SK-N-SH (cell line): ENCODE measurements around the gene SARDH. TPM values are rescaled to one million over a fixed set of nuclear protein-coding genes. Genes with fewer than 3 reads are reported as not detected.
A peak's percentile ranks its signal among the peaks of the same experiment; 100 is the strongest.

Source experiments
- CTCF ChIA-PET: fragments of 300-600, 350-600 bp; formaldehyde crosslinking; extraction: SDS; loops from one replicate; lab custom pipeline; 2021; lab: Yijun Ruan, JAX
- POLR2A ChIA-PET: fragments of 350-600 bp; sonication (Branson Sonifier 250); formaldehyde crosslinking; extraction: SDS; loops from one replicate; lab custom pipeline; 2020; ENCODE audit warnings: antibody characterized with exemption, inconsistent platforms; lab: Yijun Ruan, JAX
- DNase-seq: peaks from one replicate; pipeline ENCODE4 v3.0.0; 2012
- H2AFZ ChIP-seq: fragments of 200-600 bp; sonication (generic); 2 replicates; pipeline ENCODE4 v1.8.1; 2016; ENCODE audit warnings: antibody characterized with exemption, mild to moderate bottlenecking, low read depth
- H3F3A ChIP-seq: fragments of 200-600 bp; sonication (generic); replicated peaks from 2 replicates; pipeline ENCODE3; 2016; ENCODE audit warnings: antibody characterized with exemption, mild to moderate bottlenecking; ENCODE audit not compliant: insufficient read depth
- H3K27ac ChIP-seq, 2 experiments: fragments of 200-500 bp in 1 of 2; fragments of 200-600 bp in 1 of 2; sonication (Bioruptor generic) in 1 of 2; sonication (generic), shearing (Covaris generic) in 1 of 2; 2 replicates each; pipeline versions ENCODE4 v1.5.1 to v1.6.1; 2014 to 2016; ENCODE audit warnings: low read depth in 2 of 2, inconsistent platforms in 1 of 2, low read length in 1 of 2, mild to moderate bottlenecking in 1 of 2, mixed read lengths in 1 of 2
- H3K27me3 ChIP-seq: fragments of 200-600 bp; sonication (generic), shearing (Covaris generic); 2 replicates; pipeline ENCODE4 v1.6.1; 2016; ENCODE audit warnings: mixed run types; ENCODE audit not compliant: insufficient read depth
- H3K36me3 ChIP-seq, 2 experiments: fragments of 200-500 bp in 1 of 2; fragments of 200-600 bp in 1 of 2; sonication (Bioruptor generic) in 1 of 2; sonication (generic) in 1 of 2; replicated peaks in 1 of 2; 2 replicates each; pipeline versions ENCODE3 to v1.5.1; 2014 to 2016; ENCODE audit warnings: low read length in 1 of 2, mild to moderate bottlenecking in 1 of 2; ENCODE audit not compliant: insufficient read depth in 2 of 2, control insufficient read depth in 1 of 2
- H3K4me1 ChIP-seq, 2 experiments: fragments of 200-500 bp in 1 of 2; fragments of 200-600 bp in 1 of 2; sonication (Bioruptor generic) in 1 of 2; sonication (generic), shearing (Covaris generic) in 1 of 2; 2 replicates each; pipeline versions ENCODE4 v1.5.1 to v1.6.1; 2014 to 2016; ENCODE audit warnings: low read depth in 1 of 2, low read length in 1 of 2, mixed run types in 1 of 2; ENCODE audit not compliant: insufficient read depth in 2 of 2, control insufficient read depth in 1 of 2
- H3K4me2 ChIP-seq: fragments of 200-600 bp; sonication (generic), shearing (Covaris generic); 2 replicates; pipeline ENCODE4 v1.6.1; 2017; ENCODE audit warnings: mixed run types
- H3K4me3 ChIP-seq, 2 experiments: fragments of 200-500 bp in 1 of 2; fragments of 200-600 bp in 1 of 2; sonication (Bioruptor generic) in 1 of 2; sonication (generic), shearing (Covaris generic) in 1 of 2; 2 replicates each; pipeline versions ENCODE4 v1.5.1 to v1.8.1; 2014 to 2016; ENCODE audit warnings: low read depth in 2 of 2, inconsistent platforms in 1 of 2, low read length in 1 of 2, mild to moderate bottlenecking in 1 of 2, mixed read lengths in 1 of 2, moderate library complexity in 1 of 2
- H3K79me2 ChIP-seq: fragments of 200-600 bp; sonication (generic); 2 replicates; pipeline ENCODE4 v1.8.1; 2017; ENCODE audit warnings: mild to moderate bottlenecking; ENCODE audit not compliant: insufficient read depth
- H3K9ac ChIP-seq: fragments of 200-600 bp; sonication (generic); 2 replicates; pipeline ENCODE4 v1.6.1; 2017; ENCODE audit warnings: mixed run types
- H3K9me2 ChIP-seq: fragments of 200-600 bp; sonication (generic); 2 replicates; pipeline ENCODE4 v1.6.1; 2017; ENCODE audit warnings: mixed run types
- H3K9me3 ChIP-seq: fragments of 200-600 bp; sonication (generic); 2 replicates; pipeline ENCODE4 v1.6.1; 2017; ENCODE audit warnings: mixed run types, mild to moderate bottlenecking, moderate library complexity
- H4K20me1 ChIP-seq: fragments of 200-600 bp; sonication (generic); 2 replicates; pipeline ENCODE4 v1.6.1; 2017; ENCODE audit warnings: mild to moderate bottlenecking, mixed run types; ENCODE audit not compliant: insufficient read depth
- EZH2phosphoT487 ChIP-seq: fragments of 200-600 bp; sonication (generic); IDR thresholded peaks from 2 replicates; pipeline ENCODE4 v1.6.1; 2017; ENCODE audit warnings: low read depth, mixed run types, mild to moderate bottlenecking, antibody characterized with exemption, moderate library complexity, borderline replicate concordance
- FOXJ3 ChIP-seq: sonication (generic); formaldehyde crosslinking; IDR thresholded peaks from 2 replicates; pipeline ENCODE4 v1.5.1; 2020; ENCODE audit warnings: mild to moderate bottlenecking, missing genetic modification reagents
- FOXM1 ChIP-seq: IDR thresholded peaks from 2 replicates; pipeline ENCODE4 v1.4.0; 2012; ENCODE audit warnings: low read depth, mild to moderate bottlenecking
- GABPA ChIP-seq: IDR thresholded peaks from 2 replicates; pipeline ENCODE4 v1.4.0; 2012; ENCODE audit warnings: low read depth, mild to moderate bottlenecking
- MAX ChIP-seq: IDR thresholded peaks from 2 replicates; pipeline ENCODE4 v1.4.0; 2012; ENCODE audit warnings: low read depth
- MEF2A ChIP-seq: IDR thresholded peaks from 2 replicates; pipeline ENCODE4 v1.4.0; 2012; ENCODE audit warnings: low read depth, borderline replicate concordance
- RCOR1 ChIP-seq: fragments of 150-350 bp; IDR thresholded peaks from 2 replicates; pipeline ENCODE4 v1.6.1; 2017; ENCODE audit warnings: antibody characterized with exemption, low read length
- REST ChIP-seq: IDR thresholded peaks from 2 replicates; pipeline ENCODE4 v1.6.1; 2012; ENCODE audit warnings: mild to moderate bottlenecking, low read depth, low read length, moderate library complexity
- RFX5 ChIP-seq: IDR thresholded peaks from 2 replicates; pipeline ENCODE4 v1.6.1; 2012; ENCODE audit warnings: mild to moderate bottlenecking, improper control_type of control experiment, low read length
- RXRA ChIP-seq: IDR thresholded peaks from 2 replicates; pipeline ENCODE4 v1.4.0; 2012; ENCODE audit warnings: low read depth, mild to moderate bottlenecking, borderline replicate concordance
- SMC3 ChIP-seq: IDR thresholded peaks from 2 replicates; pipeline ENCODE4 v1.6.1; 2012; ENCODE audit warnings: low read depth, low read length, improper control_type of control experiment
- TAF1 ChIP-seq: IDR thresholded peaks from 2 replicates; pipeline ENCODE4 v1.6.1; 2012; ENCODE audit warnings: low read depth, mild to moderate bottlenecking, low read length, moderate library complexity, borderline replicate concordance
- TCF12 ChIP-seq: IDR thresholded peaks from 2 replicates; pipeline ENCODE4 v1.4.0; 2012
- USF1 ChIP-seq: IDR thresholded peaks from 2 replicates; pipeline ENCODE4 v1.4.0; 2012; ENCODE audit warnings: low read depth, borderline replicate concordance
- WGBS: methylation state at CpG from one replicate; pipeline ENCODE4 v1.1.6; 2017; ENCODE audit warnings: low lambda C conversion rate; 5-methylcytosine and 5-hydroxymethylcytosine counted together
- polyA plus RNA-seq, 3 experiments: library from polyadenylated mRNA; depleted of rRNA; stranded (reverse); fragments of >200 nt; gene quantifications; 2 replicates each; pipeline ENCODE4 v1.2.3, GENCODE V29; 2012

The SARDH gene
- polyA plus RNA-seq, 1 of the 3 experiments (the other 2 are of a cell fraction) = 5.9 TPM

- Histone ChIP-seq H3K27ac (peak overlapping the region in 1 of 2 experiments; percentile 50; a peak in 1 of 4 replicates), H3F3A (no peaks in the 10 kb centered on the region), H3K4me1 (peaks cover 0 to 48% of the 10 kb centered on the region in 2 experiments; a peak in 1 of 4 replicates), H3K9ac (no peak overlapping the region), H3K9me3 (no peaks in the 10 kb centered on the region), H3K4me3 (no peak overlapping the region), H3K9me2 (no peaks in the 10 kb centered on the region), H3K4me2 (no peak overlapping the region), H3K79me2 (no peaks in the 10 kb centered on the region), H3K27me3 (no peaks in the 10 kb centered on the region), H4K20me1 (no peaks in the 10 kb centered on the region), H3K36me3 (no peaks in the 10 kb centered on the region), H2AFZ (no peak overlapping the region)
- TF ChIP-seq EZH2phosphoT487 (no peak), RXRA (no peak), GABPA (no peak), TAF1 (no peak), FOXM1 (no peak), SMC3 (no peak), TCF12 (no peak), RCOR1 (no peak), MEF2A (no peak), USF1 (no peak), MAX (no peak), RFX5 (no peak), FOXJ3 (no peak), REST (no peak)
- no peak for DNase-seq
- WGBS = 72% methylated on average over 21 of the region's 46 CpGs
- ChIA-PET CTCF (interaction anchor here (0.8 to 1.7 kb wide), 5 partner anchors 54 to 125 kb away, joined by 3 to 7 read pairs (median 4); no protein-coding TSS in a partner anchor), POLR2A (interaction anchor here (0.5 to 1.5 kb wide), 8 partner anchors 8 to 198 kb away, joined by 3 to 8 read pairs (median 4); partner anchors contain the start of gene ADAMTSL2)
Observed at GRCh38 chr9:133658442-133659431, 79.4 kb downstream of the SARDH start.
